ENCODE data around the gene RFX2.
"Not testable (repeated sequence)": the region's sequence is repeated elsewhere in the genome, so short reads cannot be mapped to it uniquely, and the experiment has no call there.

The RFX2 gene

GRCh38 chr19:6074709-6075403 lies 35.4 kb downstream of the RFX2 start:
- no peak for DNase-seq (ENCODE audit: low spot score)

- no peak for DNase-seq (ENCODE audit: low spot score)
Observed at GRCh38 chr19:6073858-6074708, 36.2 kb downstream of the RFX2 start.

- not testable (repeated sequence) for DNase-seq (ENCODE audit: low spot score)
Observed at GRCh38 chr19:6073233-6073632, 37.1 kb downstream of the RFX2 start.

- no peak for DNase-seq (ENCODE audit: low spot score)
Observed at GRCh38 chr19:6071875-6072274, 38.4 kb downstream of the RFX2 start.

GRCh38 chr19:6070720-6071485 lies 39.4 kb downstream of the RFX2 start:
- DNase-seq (ENCODE audit: low spot score), result peak; percentile 80

- no peak for DNase-seq (ENCODE audit: low spot score)
Observed at GRCh38 chr19:6070207-6070681, 40.1 kb downstream of the RFX2 start.

GRCh38 chr19:6069268-6069791 lies 41.0 kb downstream of the RFX2 start:
- no peak for DNase-seq (ENCODE audit: low spot score)

GRCh38 chr19:6068711-6069110 lies 41.6 kb downstream of the RFX2 start:
- no peak for DNase-seq (ENCODE audit: low spot score)

GRCh38 chr19:6067975-6068374 lies 42.3 kb downstream of the RFX2 start:
- DNase-seq (ENCODE audit: low spot score), result no peak

- DNase-seq (ENCODE audit: low spot score), result peak; percentile 95
Observed at GRCh38 chr19:6066661-6067646, 43.3 kb downstream of the RFX2 start.

GRCh38 chr19:6065685-6066374 lies 44.5 kb downstream of the RFX2 start:
- DNase-seq (ENCODE audit: low spot score), result no peak

- no peak for DNase-seq (ENCODE audit: low spot score)
Observed at GRCh38 chr19:6064336-6065073, 45.8 kb downstream of the RFX2 start.

- DNase-seq (ENCODE audit: low spot score), result no peak
Observed at GRCh38 chr19:6063576-6064335, 46.5 kb downstream of the RFX2 start.

- DNase-seq (ENCODE audit: low spot score), result no peak
Observed at GRCh38 chr19:6062961-6063575, 47.2 kb downstream of the RFX2 start.

GRCh38 chr19:6062274-6062673 lies 48.0 kb downstream of the RFX2 start:
- no peak for DNase-seq (ENCODE audit: low spot score)

GRCh38 chr19:6061376-6062130 lies 48.7 kb downstream of the RFX2 start:
- DNase-seq (ENCODE audit: low spot score), result no peak

GRCh38 chr19:6060600-6061375 lies 49.5 kb downstream of the RFX2 start:
- DNase-seq (ENCODE audit: low spot score), result no peak

All from hepatic stellate cell (primary cell).